ENCODE data around the gene REV3L. TPM values are rescaled to one million over a fixed set of nuclear protein-coding genes. Genes with fewer than 3 reads are reported as not detected.

REV3L gene
- total and polyA plus RNA-seq, 9 of the 15 experiments (the other 6 are each of a cell fraction or from before 2014, with no cell fraction given) = 5.5 to 24.4 (median 14.4) TPM

DNA sequence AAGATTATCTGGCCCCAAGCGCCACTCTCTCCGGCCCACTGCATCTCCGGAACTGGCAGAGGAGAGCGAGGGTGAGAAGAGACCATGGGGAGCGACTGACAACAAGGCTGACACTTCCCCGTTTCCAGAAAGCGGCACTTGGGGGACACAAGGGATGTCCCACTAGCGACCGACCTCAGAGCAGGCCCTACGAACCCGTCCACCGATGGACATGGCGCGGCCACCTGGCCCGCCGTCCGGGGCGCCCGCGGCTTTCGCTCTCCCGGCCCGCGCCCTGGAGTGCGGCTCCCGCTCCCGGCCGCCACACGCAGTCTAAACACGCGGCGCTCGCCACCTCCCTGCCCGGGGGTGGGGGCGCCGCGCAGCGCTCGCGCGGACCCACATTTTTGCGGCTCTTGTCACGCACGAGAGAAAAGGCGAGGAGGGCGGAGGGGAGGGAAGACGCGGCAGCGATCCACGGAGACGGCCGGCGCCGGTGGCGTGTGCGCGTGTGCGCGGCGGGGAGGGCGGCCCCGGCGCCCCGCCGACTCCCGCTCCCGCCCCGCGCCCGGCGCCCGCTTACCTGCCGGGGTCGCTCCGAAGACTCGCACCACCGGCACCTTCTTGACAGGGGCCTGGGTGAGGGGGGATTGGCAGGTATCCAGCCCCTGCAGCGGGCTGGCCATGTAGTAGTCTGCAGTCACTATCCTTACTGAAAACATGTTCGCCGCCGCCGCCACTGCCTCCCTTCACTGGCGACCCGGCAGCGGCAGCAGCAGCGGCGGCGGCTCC, 645 bp downstream of the REV3L start (continued):
- TF ChIP-seq PHF8 (IDR thresholded peaks at IDR 0.05; ENCODE audit: borderline replicate concordance, low read length) (peak; percentile 41; the same call in 1 of the 2 replicates), CXXC5 (CRISPR knock-in tag; IDR thresholded peaks at IDR 0.05) (peak; percentile 72), NELFE (IDR thresholded peaks at IDR 0.05; ENCODE audit: insufficient read depth, insufficient read length) (no peak), NFE2L1 (tag; IDR thresholded peaks at IDR 0.05; ENCODE audit: borderline replicate concordance, low read depth) (no peak), CBX5 (IDR thresholded peaks at IDR 0.05; ENCODE audit: borderline replicate concordance, low read depth) (no peak), EP300 (IDR thresholded peaks at IDR 0.05; ENCODE audit: low read length) (no peak), ZNF347 (CRISPR knock-in tag; IDR thresholded peaks at IDR 0.05; ENCODE audit: low read depth) (no peak)
- TF ChIP-seq, protein P1, sequence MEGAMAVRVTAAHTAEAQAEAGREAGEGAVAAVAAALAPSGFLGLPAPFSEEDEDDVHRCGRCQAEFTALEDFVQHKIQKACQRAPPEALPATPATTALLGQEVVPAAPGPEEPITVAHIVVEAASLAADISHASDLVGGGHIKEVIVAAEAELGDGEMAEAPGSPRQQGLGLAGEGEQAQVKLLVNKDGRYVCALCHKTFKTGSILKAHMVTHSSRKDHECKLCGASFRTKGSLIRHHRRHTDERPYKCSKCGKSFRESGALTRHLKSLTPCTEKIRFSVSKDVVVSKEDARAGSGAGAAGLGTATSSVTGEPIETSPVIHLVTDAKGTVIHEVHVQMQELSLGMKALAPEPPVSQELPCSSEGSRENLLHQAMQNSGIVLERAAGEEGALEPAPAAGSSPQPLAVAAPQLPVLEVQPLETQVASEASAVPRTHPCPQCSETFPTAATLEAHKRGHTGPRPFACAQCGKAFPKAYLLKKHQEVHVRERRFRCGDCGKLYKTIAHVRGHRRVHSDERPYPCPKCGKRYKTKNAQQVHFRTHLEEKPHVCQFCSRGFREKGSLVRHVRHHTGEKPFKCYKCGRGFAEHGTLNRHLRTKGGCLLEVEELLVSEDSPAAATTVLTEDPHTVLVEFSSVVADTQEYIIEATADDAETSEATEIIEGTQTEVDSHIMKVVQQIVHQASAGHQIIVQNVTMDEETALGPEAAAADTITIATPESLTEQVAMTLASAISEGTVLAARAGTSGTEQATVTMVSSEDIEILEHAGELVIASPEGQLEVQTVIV (CRISPR knock-in tag; IDR thresholded peaks at IDR 0.05; ENCODE audit: borderline replicate concordance) = no peak
- TF ChIP-seq, protein P2, sequence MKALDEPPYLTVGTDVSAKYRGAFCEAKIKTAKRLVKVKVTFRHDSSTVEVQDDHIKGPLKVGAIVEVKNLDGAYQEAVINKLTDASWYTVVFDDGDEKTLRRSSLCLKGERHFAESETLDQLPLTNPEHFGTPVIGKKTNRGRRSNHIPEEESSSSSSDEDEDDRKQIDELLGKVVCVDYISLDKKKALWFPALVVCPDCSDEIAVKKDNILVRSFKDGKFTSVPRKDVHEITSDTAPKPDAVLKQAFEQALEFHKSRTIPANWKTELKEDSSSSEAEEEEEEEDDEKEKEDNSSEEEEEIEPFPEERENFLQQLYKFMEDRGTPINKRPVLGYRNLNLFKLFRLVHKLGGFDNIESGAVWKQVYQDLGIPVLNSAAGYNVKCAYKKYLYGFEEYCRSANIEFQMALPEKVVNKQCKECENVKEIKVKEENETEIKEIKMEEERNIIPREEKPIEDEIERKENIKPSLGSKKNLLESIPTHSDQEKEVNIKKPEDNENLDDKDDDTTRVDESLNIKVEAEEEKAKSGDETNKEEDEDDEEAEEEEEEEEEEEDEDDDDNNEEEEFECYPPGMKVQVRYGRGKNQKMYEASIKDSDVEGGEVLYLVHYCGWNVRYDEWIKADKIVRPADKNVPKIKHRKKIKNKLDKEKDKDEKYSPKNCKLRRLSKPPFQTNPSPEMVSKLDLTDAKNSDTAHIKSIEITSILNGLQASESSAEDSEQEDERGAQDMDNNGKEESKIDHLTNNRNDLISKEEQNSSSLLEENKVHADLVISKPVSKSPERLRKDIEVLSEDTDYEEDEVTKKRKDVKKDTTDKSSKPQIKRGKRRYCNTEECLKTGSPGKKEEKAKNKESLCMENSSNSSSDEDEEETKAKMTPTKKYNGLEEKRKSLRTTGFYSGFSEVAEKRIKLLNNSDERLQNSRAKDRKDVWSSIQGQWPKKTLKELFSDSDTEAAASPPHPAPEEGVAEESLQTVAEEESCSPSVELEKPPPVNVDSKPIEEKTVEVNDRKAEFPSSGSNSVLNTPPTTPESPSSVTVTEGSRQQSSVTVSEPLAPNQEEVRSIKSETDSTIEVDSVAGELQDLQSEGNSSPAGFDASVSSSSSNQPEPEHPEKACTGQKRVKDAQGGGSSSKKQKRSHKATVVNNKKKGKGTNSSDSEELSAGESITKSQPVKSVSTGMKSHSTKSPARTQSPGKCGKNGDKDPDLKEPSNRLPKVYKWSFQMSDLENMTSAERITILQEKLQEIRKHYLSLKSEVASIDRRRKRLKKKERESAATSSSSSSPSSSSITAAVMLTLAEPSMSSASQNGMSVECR (CRISPR knock-in tag; IDR thresholded peaks at IDR 0.05) = peak; percentile 34; the same call in 1 of the 2 replicates
- TF ChIP-seq, protein P3, sequence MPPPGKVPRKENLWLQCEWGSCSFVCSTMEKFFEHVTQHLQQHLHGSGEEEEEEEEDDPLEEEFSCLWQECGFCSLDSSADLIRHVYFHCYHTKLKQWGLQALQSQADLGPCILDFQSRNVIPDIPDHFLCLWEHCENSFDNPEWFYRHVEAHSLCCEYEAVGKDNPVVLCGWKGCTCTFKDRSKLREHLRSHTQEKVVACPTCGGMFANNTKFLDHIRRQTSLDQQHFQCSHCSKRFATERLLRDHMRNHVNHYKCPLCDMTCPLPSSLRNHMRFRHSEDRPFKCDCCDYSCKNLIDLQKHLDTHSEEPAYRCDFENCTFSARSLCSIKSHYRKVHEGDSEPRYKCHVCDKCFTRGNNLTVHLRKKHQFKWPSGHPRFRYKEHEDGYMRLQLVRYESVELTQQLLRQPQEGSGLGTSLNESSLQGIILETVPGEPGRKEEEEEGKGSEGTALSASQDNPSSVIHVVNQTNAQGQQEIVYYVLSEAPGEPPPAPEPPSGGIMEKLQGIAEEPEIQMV (tag; conservative IDR thresholded peaks at IDR 0.05; ENCODE audit: low read depth) = no peak
- TF ChIP-seq, protein P4, sequence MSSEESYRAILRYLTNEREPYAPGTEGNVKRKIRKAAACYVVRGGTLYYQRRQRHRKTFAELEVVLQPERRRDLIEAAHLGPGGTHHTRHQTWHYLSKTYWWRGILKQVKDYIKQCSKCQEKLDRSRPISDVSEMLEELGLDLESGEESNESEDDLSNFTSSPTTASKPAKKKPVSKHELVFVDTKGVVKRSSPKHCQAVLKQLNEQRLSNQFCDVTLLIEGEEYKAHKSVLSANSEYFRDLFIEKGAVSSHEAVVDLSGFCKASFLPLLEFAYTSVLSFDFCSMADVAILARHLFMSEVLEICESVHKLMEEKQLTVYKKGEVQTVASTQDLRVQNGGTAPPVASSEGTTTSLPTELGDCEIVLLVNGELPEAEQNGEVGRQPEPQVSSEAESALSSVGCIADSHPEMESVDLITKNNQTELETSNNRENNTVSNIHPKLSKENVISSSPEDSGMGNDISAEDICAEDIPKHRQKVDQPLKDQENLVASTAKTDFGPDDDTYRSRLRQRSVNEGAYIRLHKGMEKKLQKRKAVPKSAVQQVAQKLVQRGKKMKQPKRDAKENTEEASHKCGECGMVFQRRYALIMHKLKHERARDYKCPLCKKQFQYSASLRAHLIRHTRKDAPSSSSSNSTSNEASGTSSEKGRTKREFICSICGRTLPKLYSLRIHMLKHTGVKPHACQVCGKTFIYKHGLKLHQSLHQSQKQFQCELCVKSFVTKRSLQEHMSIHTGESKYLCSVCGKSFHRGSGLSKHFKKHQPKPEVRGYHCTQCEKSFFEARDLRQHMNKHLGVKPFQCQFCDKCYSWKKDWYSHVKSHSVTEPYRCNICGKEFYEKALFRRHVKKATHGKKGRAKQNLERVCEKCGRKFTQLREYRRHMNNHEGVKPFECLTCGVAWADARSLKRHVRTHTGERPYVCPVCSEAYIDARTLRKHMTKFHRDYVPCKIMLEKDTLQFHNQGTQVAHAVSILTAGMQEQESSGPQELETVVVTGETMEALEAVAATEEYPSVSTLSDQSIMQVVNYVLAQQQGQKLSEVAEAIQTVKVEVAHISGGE (CRISPR knock-in tag; IDR thresholded peaks at IDR 0.05) = no peak
